ENCODE data around the gene SLC39A12.
A peak's percentile ranks its signal among the peaks of the same experiment; 100 is the strongest.

SLC39A12 gene

DNA sequence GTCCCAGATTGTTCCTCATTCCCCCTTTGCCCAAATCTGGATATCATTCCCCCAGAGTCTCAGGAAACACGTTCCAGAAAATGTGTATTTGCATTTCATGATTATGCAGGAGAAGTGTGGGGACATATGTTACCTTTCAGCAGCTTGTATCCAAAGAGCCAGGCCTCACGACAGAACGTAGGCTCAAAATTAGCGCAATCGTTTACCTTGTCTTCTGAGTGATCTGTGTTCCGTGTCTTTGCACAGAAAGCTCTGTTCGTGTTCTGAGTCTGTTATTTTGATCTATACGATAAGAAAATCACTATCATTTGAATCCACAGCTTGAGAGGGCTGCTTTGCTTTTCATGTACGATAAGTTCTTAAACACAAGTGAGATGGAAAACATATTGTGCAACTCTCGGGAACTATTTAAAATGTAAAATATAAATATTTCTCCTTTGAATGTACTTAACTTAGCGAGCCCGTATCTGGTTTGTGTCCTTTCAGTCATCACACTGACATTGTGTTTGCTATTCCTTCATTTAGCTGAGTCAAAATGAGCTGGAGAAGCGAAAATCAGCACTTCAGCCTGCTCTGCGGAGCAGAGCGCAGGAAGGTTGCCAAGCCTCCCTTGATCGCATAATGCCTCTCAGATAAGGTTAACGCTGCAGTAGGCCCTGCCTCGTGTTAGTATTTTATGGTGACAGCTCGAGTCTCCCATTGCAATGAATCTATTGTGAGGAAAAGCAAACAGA is 108.3 kb downstream of the SLC39A12 start:
- no peak overlapping the region for H3K4me3 ChIP-seq (ENCODE audit: low read length)
- DNase-seq (ENCODE audit: low read depth) = no peak
- TF ChIP-seq, protein P1, sequence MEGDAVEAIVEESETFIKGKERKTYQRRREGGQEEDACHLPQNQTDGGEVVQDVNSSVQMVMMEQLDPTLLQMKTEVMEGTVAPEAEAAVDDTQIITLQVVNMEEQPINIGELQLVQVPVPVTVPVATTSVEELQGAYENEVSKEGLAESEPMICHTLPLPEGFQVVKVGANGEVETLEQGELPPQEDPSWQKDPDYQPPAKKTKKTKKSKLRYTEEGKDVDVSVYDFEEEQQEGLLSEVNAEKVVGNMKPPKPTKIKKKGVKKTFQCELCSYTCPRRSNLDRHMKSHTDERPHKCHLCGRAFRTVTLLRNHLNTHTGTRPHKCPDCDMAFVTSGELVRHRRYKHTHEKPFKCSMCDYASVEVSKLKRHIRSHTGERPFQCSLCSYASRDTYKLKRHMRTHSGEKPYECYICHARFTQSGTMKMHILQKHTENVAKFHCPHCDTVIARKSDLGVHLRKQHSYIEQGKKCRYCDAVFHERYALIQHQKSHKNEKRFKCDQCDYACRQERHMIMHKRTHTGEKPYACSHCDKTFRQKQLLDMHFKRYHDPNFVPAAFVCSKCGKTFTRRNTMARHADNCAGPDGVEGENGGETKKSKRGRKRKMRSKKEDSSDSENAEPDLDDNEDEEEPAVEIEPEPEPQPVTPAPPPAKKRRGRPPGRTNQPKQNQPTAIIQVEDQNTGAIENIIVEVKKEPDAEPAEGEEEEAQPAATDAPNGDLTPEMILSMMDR (conservative IDR thresholded peaks at IDR 0.05; ENCODE audit: low read length) = no peak

DNA sequence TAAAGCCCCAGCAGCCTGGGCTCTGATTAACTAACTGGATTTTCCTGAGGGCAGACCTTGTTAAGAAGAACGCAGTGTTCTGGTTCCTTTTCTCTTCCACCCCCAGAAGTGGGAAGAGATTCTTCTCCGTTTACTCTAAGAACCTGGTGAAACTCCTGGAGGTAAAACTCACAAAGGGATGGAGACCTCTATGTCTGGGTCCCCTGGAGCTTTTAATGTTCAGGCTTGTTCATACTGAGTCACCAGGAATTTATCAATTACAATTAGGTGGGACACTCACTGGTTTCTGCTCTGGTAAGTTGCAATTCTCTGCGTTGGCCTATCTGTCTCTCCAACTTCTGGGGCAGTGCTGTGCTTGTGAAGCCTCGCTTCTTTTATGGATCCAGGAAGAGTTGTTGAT is 115.2 kb downstream of the SLC39A12 start:
- no peak overlapping the region for H3K4me3 ChIP-seq (ENCODE audit: low read length)
- DNase-seq (ENCODE audit: low read depth) = no peak
- TF ChIP-seq, protein P1 (conservative IDR thresholded peaks at IDR 0.05; ENCODE audit: low read length) = no peak

DNA sequence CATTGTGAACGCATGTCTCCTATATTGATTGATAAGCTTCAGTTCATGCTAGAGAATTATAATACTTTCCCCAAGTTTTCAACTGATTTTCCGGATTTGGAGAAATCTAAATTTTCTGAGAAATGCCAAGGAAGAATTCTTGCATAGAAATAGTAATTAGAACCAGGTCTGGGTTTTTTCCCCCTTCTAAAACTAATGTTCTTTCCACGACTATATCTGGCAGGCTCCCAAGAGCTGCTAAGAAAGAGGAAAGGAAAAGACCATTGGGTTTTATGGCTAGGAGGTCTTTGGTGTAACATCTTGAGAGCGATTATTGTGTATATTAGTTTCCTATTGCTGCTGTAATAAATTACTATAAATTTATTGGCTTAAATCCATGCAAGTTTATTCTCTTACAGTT is 116.7 kb downstream of the SLC39A12 start:
- TF ChIP-seq, protein P1 (conservative IDR thresholded peaks at IDR 0.05; ENCODE audit: low read length) = no peak
- DNase-seq (ENCODE audit: low read depth) = no peak
- no peak overlapping the region for H3K4me3 ChIP-seq (ENCODE audit: low read length)

DNA sequence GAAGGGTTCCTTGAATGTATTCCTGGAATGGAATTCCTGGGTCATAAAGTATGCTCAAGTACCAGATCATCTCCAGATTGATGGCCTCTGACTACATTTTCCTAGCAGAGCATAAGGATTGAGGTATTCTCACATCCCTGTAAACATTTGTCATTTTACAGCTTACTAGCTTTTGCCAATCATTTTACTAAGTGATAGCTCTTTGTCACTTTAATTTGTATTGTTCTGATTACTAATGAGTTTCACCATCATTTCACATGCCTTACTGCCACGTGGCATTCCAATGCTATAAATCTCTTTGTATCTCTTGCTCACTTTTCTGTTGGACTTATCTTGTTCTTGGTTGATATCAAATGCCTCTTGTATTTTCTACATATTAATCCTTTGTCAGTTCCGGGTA is 119.9 kb downstream of the SLC39A12 start:
- H3K4me3 ChIP-seq (ENCODE audit: low read length) = no peak overlapping the region
- TF ChIP-seq, protein P1 (conservative IDR thresholded peaks at IDR 0.05; ENCODE audit: low read length) = no peak
- DNase-seq (ENCODE audit: low read depth) = no peak

DNA sequence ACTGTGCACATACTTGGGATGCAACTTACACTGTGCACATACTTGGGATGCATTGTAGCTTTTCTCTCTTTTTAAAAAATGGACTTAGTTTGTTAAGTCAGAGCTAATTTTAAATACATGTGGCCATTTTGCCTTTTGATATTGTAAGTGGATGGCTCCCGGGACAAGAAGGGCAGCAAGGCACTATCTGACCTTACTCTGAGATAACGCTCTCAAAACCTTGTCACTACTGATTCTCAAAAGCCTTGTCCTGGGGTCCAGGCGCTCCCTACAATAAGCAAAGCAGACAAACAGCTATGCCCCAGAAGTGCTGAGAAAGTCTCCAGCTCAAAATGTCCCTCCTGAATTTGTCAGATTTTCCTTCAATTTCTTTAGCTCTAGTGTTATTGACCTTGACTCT is 121.6 kb downstream of the SLC39A12 start:
- no peak for DNase-seq (ENCODE audit: low read depth)
- no peak overlapping the region for H3K4me3 ChIP-seq (ENCODE audit: low read length)
- TF ChIP-seq, protein P1 (conservative IDR thresholded peaks at IDR 0.05; ENCODE audit: low read length) = no peak

DNA sequence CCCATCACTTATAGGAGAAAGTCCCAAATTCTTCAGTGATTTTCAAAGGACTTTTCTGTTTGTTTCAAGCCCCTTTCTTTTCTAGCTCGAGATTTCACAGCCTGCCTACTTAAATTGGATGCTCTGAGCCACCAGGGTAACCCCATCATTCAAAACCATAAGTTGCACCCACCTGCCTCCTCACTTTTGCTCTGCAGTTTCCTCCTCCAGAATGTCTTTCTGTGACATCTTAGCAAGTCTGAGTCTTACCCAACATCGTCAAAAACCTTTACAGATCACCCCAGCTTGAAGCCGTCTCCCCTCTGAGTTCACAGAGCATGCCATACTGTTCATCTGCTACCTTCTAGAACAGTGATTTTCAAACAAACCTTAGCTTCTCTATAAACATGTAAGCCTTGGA is 124.2 kb downstream of the SLC39A12 start:
- DNase-seq (ENCODE audit: low read depth) = no peak
- H3K4me3 ChIP-seq (ENCODE audit: low read length) = no peak overlapping the region
- TF ChIP-seq, protein P1 (conservative IDR thresholded peaks at IDR 0.05; ENCODE audit: low read length) = no peak

DNA sequence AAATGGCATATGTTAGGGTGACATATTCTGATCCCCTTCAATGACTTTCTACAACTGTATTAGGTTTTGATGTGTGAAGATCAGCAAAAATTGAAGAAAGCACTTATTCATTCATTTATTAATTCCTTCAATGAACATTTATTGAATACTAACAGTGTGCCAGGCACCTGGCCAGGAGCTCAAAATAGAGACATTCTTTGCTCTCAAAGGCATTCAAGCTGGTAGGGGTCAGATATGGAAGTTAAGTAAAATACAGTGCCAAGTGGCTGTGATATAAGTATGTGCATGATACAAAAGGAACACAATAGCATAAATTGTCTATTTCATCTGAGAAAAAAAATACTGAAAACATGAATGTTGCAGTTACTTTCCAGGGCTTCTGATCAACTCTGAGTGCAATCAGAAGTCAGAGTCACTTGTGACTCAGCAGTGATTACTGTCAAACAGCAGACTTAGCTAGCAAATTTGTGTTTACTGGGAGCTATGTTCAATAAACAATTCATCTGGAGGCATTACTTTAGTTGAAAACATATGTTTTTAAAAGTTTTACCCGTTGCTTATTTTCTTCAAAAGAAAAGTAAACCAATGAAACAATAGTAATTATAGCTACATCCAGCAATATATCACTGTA is 128.1 kb downstream of the SLC39A12 start:
- TF ChIP-seq, protein P1 (conservative IDR thresholded peaks at IDR 0.05; ENCODE audit: low read length) = no peak
- peak; percentile 13 for DNase-seq (ENCODE audit: low read depth)
- H3K4me3 ChIP-seq (ENCODE audit: low read length) = no peak overlapping the region
